A549 (cell line): ENCODE results near the gene MAGI2. TPM values are rescaled to one million over a fixed set of nuclear protein-coding genes. Genes with fewer than 3 reads are reported as not detected.

ENCODE experiments used
- ATAC-seq, 2 experiments: fragments of 200-7000 bp in 1 of 2; fragments of >200 bp in 1 of 2; cut with Nextera tagmentation in 1 of 2; cut with Tn5 transposase in 1 of 2; 3 replicates each; pipeline versions ENCODE4 v1.8.0 to v1.9.1; 2018 to 2020; ENCODE audit warnings: mild to moderate bottlenecking in 1 of 2, moderate library complexity in 1 of 2
- CTCF ChIA-PET: fragments of 300-600 bp; sonication (Branson Sonifier 250); formaldehyde crosslinking; extraction: SDS; loops from one replicate; lab custom pipeline; 2021; ENCODE audit warnings: antibody characterized with exemption, inconsistent platforms; lab: Yijun Ruan, JAX
- POLR2A ChIA-PET: fragments of 350-600 bp; formaldehyde crosslinking; extraction: SDS; loops from one replicate; lab custom pipeline; 2021; ENCODE audit warnings: antibody characterized with exemption, inconsistent platforms; lab: Yijun Ruan, JAX
- DNase-seq, 2 experiments: peaks; one replicate each; pipeline versions ENCODE4 v3.0.0 to v3.0.0-alpha.2; 2011 to 2016; ENCODE audit warnings: low read depth in 1 of 2, low spot score in 1 of 2
- FAIRE-seq: peaks from 2 replicates; lab custom pipeline; 2011; peaks lifted over from hg19 to GRCh38; lab: Jason Lieb, UNC
- H3K27ac ChIP-seq, 2 experiments: fragments of >200 bp; sonication (Bioruptor Twin); formaldehyde crosslinking; 3 replicates each; pipeline ENCODE4 v1.5.1; 2016 to 2017
- H3K4me1 ChIP-seq: fragments of >200 bp; sonication (Bioruptor Twin); formaldehyde crosslinking; 3 replicates; pipeline ENCODE4 v1.6.1; 2016
- H3K4me2 ChIP-seq: fragments of >200 bp; sonication (Bioruptor Twin); formaldehyde crosslinking; 3 replicates; pipeline ENCODE4 v1.6.1; 2016
- H3K4me3 ChIP-seq: fragments of >200 bp; sonication (Bioruptor Twin); formaldehyde crosslinking; 3 replicates; pipeline ENCODE4 v1.5.1; 2016
- H3K9me3 ChIP-seq: fragments of >200 bp; sonication (Bioruptor Twin); formaldehyde crosslinking; 3 replicates; pipeline ENCODE4 v1.6.1; 2016
- ATOH8 ChIP-seq: fragments of 250-450 bp; sonication (Bioruptor Pico); IDR thresholded peaks from 2 replicates; pipeline ENCODE4 v1.5.0; 2020; ENCODE audit warnings: low read depth, mild to moderate bottlenecking, moderate library complexity
- BCL3 ChIP-seq: fragments of >200 bp; sonication (Bioruptor Twin); formaldehyde crosslinking; IDR thresholded peaks from 3 replicates; pipeline ENCODE4 v1.6.1; 2016
- CBX2 ChIP-seq: fragments of 200-600 bp; sonication (generic); IDR thresholded peaks from 2 replicates; pipeline ENCODE4 v1.6.1; 2016; ENCODE audit warnings: low read depth, mild to moderate bottlenecking, borderline replicate concordance
- CHD2 ChIP-seq: fragments of 150-350 bp; IDR thresholded peaks from 2 replicates; pipeline ENCODE4 v1.6.1; 2014; ENCODE audit warnings: low read length; ENCODE audit not compliant: partially characterized antibody
- EHF ChIP-seq: fragments of 250-450 bp; sonication (Bioruptor Pico); IDR thresholded peaks from 2 replicates; pipeline ENCODE4 v1.5.0; 2020; ENCODE audit warnings: mild to moderate bottlenecking
- EP300 ChIP-seq, 2 experiments: fragments of >200 bp; sonication (Bioruptor Twin); formaldehyde crosslinking; IDR thresholded peaks; 2 replicates in 1 of 2; 3 replicates in 1 of 2; pipeline ENCODE4 v1.6.1; 2016 to 2017
- FOSB ChIP-seq: fragments of 250-450 bp; sonication (Bioruptor Pico); IDR thresholded peaks from 2 replicates; pipeline ENCODE4 v1.5.0; 2020; ENCODE audit warnings: mild to moderate bottlenecking, moderate library complexity
- FOSL2 ChIP-seq, 2 experiments: fragments of 450-650 bp in 1 of 2; fragments of >200 bp in 1 of 2; sonication (Bioruptor Twin) in 1 of 2; formaldehyde crosslinking; IDR thresholded peaks; 2 replicates each; pipeline versions ENCODE4 v1.5.0 to v1.6.1; 2016 to 2020; ENCODE audit warnings: mild to moderate bottlenecking in 1 of 2, moderate library complexity in 1 of 2
- HDAC2 ChIP-seq: fragments of 200-600 bp; sonication (generic); IDR thresholded peaks from 2 replicates; pipeline ENCODE4 v1.6.1; 2016
- HES2 ChIP-seq: fragments of >200 bp; sonication (Bioruptor Twin); formaldehyde crosslinking; IDR thresholded peaks from 2 replicates; pipeline ENCODE4 v1.6.1; 2016
- HOXA7 ChIP-seq: fragments of 250-450 bp; sonication (Bioruptor Pico); IDR thresholded peaks from 2 replicates; pipeline ENCODE4 v1.5.0; 2020; ENCODE audit warnings: mild to moderate bottlenecking, moderate library complexity
- JUN ChIP-seq, 2 experiments: fragments of >200 bp; sonication (Bioruptor Twin); formaldehyde crosslinking; IDR thresholded peaks; 2 replicates in 1 of 2; 3 replicates in 1 of 2; pipeline ENCODE4 v1.6.1; 2016 to 2017
- KDM5A ChIP-seq: fragments of 200-600 bp; sonication (generic); IDR thresholded peaks from 2 replicates; pipeline ENCODE4 v1.6.1; 2016; ENCODE audit warnings: antibody characterized with exemption, mild to moderate bottlenecking
- MAX ChIP-seq: IDR thresholded peaks from 2 replicates; pipeline ENCODE4 v1.6.1; 2012
- MAZ ChIP-seq: fragments of 150-350 bp; IDR thresholded peaks from 2 replicates; pipeline ENCODE4 v1.6.1; 2014; ENCODE audit warnings: antibody characterized with exemption, low read depth, low read length, borderline replicate concordance
- MYC ChIP-seq: IDR thresholded peaks from 2 replicates; pipeline ENCODE4 v1.6.1; 2012; ENCODE audit warnings: mild to moderate bottlenecking, inconsistent platforms, low read length, improper control_type of control experiment, borderline replicate concordance
- NFE2L2 ChIP-seq: fragments of 150-350 bp; conservative IDR thresholded peaks from 2 replicates; pipeline ENCODE4 v1.6.1; 2014; ENCODE audit warnings: low read length
- PHF8 ChIP-seq: fragments of 200-600 bp; sonication (generic); IDR thresholded peaks from 2 replicates; pipeline ENCODE4 v1.6.1; 2016; ENCODE audit warnings: low read depth, mild to moderate bottlenecking, antibody characterized with exemption, moderate library complexity, borderline replicate concordance
- POLR2A ChIP-seq: IDR thresholded peaks from 2 replicates; pipeline ENCODE4 v1.6.1; 2012; ENCODE audit warnings: mild to moderate bottlenecking, low read length
- POLR2AphosphoS2 ChIP-seq: conservative IDR thresholded peaks from 2 replicates; pipeline ENCODE4 v1.6.1; 2012; ENCODE audit warnings: low read length, improper control_type of control experiment, inconsistent platforms
- RARB ChIP-seq: fragments of 250-450 bp; sonication (Bioruptor Pico); IDR thresholded peaks from 2 replicates; pipeline ENCODE4 v1.8.0; 2021; ENCODE audit warnings: mild to moderate bottlenecking, moderate library complexity
- RFX5 ChIP-seq: fragments of 450-650 bp; IDR thresholded peaks from 2 replicates; pipeline ENCODE4 v1.7.1; 2014; ENCODE audit warnings: antibody characterized with exemption, mild to moderate bottlenecking, moderate library complexity
- RNF2 ChIP-seq: fragments of 200-600 bp; sonication (generic); IDR thresholded peaks from 2 replicates; pipeline ENCODE4 v1.6.1; 2016; ENCODE audit warnings: low read depth, mild to moderate bottlenecking, antibody characterized with exemption, moderate library complexity, borderline replicate concordance
- TFCP2L1 ChIP-seq: fragments of 250-450 bp; sonication (Bioruptor Pico); IDR thresholded peaks from 2 replicates; pipeline ENCODE4 v1.5.0; 2021; ENCODE audit warnings: mild to moderate bottlenecking
- TP53 ChIP-seq: fragments of 250-450 bp; sonication (Bioruptor Pico); IDR thresholded peaks from 2 replicates; pipeline ENCODE4 v1.5.0; 2021; ENCODE audit warnings: mild to moderate bottlenecking, moderate library complexity
- ZC3H11A ChIP-seq: fragments of 450-650 bp; IDR thresholded peaks from 2 replicates; pipeline ENCODE4 v1.6.1; 2014; ENCODE audit warnings: antibody characterized with exemption, mild to moderate bottlenecking
- ZFP36 ChIP-seq: fragments of 450-650 bp; IDR thresholded peaks from 2 replicates; pipeline ENCODE4 v1.6.1; 2014; ENCODE audit warnings: borderline replicate concordance; ENCODE audit not compliant: partially characterized antibody
- ZNF302 ChIP-seq: fragments of 250-450 bp; sonication (Bioruptor Pico); IDR thresholded peaks from 2 replicates; pipeline ENCODE4 v1.9.0; 2021; ENCODE audit warnings: inconsistent platforms, mild to moderate bottlenecking, moderate library complexity
- ZSCAN20 ChIP-seq: fragments of 250-450 bp; sonication (Bioruptor Pico); IDR thresholded peaks from 2 replicates; pipeline ENCODE4 v1.8.0; 2022; ENCODE audit warnings: mild to moderate bottlenecking, moderate library complexity
- WGBS: methylation state at CpG from one replicate; pipeline ENCODE4 v1.1.6; 2017; ENCODE audit errors: missing lambda C conversion rate; 5-methylcytosine and 5-hydroxymethylcytosine counted together
- polyA plus RNA-seq, 4 experiments: library from polyadenylated mRNA; depleted of rRNA in 3 of 4; stranded (reverse); fragments of >200 nt; fragmentation: RNase III in 1 of 4; extraction: RNeasy Plus Mini Kit Qiagen cat#74134 plus additional on column Dnase treatment in 1 of 4; gene quantifications; 2 replicates in 3 of 4; 3 replicates in 1 of 4; pipeline ENCODE4 v1.2.3, GENCODE V29; 2011 to 2017

MAGI2 gene
- polyA plus RNA-seq, 2 of the 4 experiments (the other 2 are of a cell fraction): 0.48 to 0.81 TPM

- 8% methylated on average over 2 of the region's 2 CpGs for WGBS
- no peak overlapping the region for H3K4me2 ChIP-seq
- no peaks in the 10 kb centered on the region for H3K9me3 ChIP-seq
- FAIRE-seq (no peak), DNase-seq (no peak), ATAC-seq (no peak)
- H3K4me3 ChIP-seq: no peak overlapping the region
- TF ChIP-seq TFCP2L1 (CRISPR knock-in tag) (no peak), PHF8 (no peak), FOSB (CRISPR knock-in tag) (no peak), HOXA7 (CRISPR knock-in tag) (no peak), EHF (CRISPR knock-in tag) (no peak), ZC3H11A (no peak), CHD2 (no peak), MYC (no peak), RNF2 (no peak), JUN (IDR thresholded peaks at IDR 0.05) (no peak), KDM5A (no peak), HDAC2 (no peak), RARB (CRISPR knock-in tag) (no peak), MAX (no peak), RFX5 (no peak), EP300 (IDR thresholded peaks at IDR 0.05) (no peak), FOSL2 (IDR thresholded peaks at IDR 0.05) (no peak), FOSL2 (CRISPR knock-in tag; IDR thresholded peaks at IDR 0.05) (no peak), MAZ (no peak), ZSCAN20 (no peak), TP53 (CRISPR knock-in tag) (no peak)
- H3K27ac ChIP-seq: no peak overlapping the region
- H3K4me1 ChIP-seq: no peaks in the 10 kb centered on the region
- ChIA-PET POLR2A (interaction anchor here (0.5 kb wide), 1 partner anchor 302 kb away, joined by 3 read pairs; no protein-coding TSS in a partner anchor), CTCF (no interaction called here)
Measured at GRCh38 chr7:78261302-78261701, 1192.2 kb downstream of the MAGI2 start.

GRCh38 chr7:78260826-78261225 lies 1192.6 kb downstream of the MAGI2 start:
- Histone ChIP-seq H3K4me3 (no peak overlapping the region), H3K27ac (no peak overlapping the region), H3K9me3 (no peaks in the 10 kb centered on the region), H3K4me2 (no peak overlapping the region), H3K4me1 (no peaks in the 10 kb centered on the region)
- no peak for FAIRE-seq
- ChIA-PET POLR2A (interaction anchor here (0.5 kb wide), 1 partner anchor 301 kb away, joined by 3 read pairs; no protein-coding TSS in a partner anchor), CTCF (no interaction called here)
- 0% methylated on average over 1 of the region's 1 CpG for WGBS
- no peak for ATAC-seq
- no peak for TF ChIP-seq TP53 (CRISPR knock-in tag)
- DNase-seq: no peak

- CTCF ChIA-PET: no interaction called here
- no peak for ATAC-seq
- POLR2A ChIA-PET: no interaction called here
- Histone ChIP-seq H3K4me1 (no peaks in the 10 kb centered on the region), H3K4me2 (no peak overlapping the region), H3K27ac (no peak overlapping the region)
- 6% methylated on average over 3 of the region's 3 CpGs for WGBS
- no peak for TF ChIP-seq ZNF302 (CRISPR knock-in tag)
- TF ChIP-seq POLR2A: no peak
- no peak for TF ChIP-seq BCL3
- TF ChIP-seq NFE2L2: no peak
- TF ChIP-seq PHF8: no peak
- no peak for TF ChIP-seq RNF2
- TF ChIP-seq RFX5: no peak
- no peak for TF ChIP-seq ATOH8
- TF ChIP-seq CBX2: no peak
- no peak for TF ChIP-seq ZC3H11A
- TF ChIP-seq POLR2AphosphoS2: no peak
- no peak for TF ChIP-seq EP300 (IDR thresholded peaks at IDR 0.05)
- no peak for TF ChIP-seq ZFP36
- TF ChIP-seq HES2: no peak
- no peak for TF ChIP-seq HOXA7 (CRISPR knock-in tag)
- TF ChIP-seq, all 56 proteins: peak for 0
- H3K4me3 ChIP-seq: no peak overlapping the region
- FAIRE-seq (no peak), DNase-seq (no peak)
- no peaks in the 10 kb centered on the region for H3K9me3 ChIP-seq
Measured at GRCh38 chr7:78254726-78255055, 1198.8 kb downstream of the MAGI2 start.
